Measurements from ENCODE around the gene DCTN2.
"Not testable (repeated sequence)": the region's sequence is repeated elsewhere in the genome, so short reads cannot be mapped to it uniquely, and the experiment has no call there.

The DCTN2 gene

DNA sequence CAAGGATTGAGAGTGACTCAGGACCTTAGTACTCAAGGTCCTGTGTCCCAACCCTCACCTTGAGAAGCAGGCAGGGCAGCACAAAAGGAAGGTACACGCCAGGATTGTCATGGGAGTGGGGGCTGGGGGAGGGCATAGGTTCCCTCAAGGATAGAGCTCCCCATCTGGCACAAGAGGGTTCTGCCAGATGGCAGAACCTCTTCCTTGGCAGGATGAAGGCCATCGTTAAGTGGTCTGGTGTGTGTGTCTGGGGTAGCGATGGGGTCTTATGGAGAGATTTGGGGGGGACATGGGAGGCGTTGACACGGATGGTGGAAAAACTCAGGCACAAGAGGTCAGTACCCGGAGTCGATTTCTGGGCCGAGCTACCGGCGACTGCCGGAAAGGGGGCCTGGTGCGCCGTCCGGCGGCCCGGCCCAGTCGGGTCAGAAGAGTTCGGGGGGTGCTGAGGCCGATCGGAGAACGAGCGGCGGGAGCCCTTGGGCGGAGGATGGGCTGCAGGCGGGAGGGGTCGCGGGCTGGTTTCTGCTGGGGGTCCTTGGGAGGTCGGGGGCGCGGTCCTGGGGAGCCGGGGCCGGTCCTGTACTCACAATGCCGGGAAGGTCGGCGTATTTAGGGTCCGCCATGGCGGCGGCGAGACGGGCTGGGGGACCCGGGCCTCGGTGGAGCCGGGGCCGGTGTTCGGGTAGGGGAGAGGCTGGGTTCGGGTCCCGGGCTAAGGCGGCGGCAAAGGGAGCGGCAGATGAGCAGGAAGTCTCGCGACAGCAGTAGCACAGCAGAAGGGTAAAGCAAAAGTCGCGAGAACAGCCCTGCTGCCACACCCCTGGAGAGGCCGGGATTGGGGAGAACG lies at the start of gene DCTN2:
TSS of gene DCTN2 (minus strand) at position 755 of the 850 bp plus-strand sequence. CDS start at position 626, 129 bp downstream.
- peak; percentile 95 for DNase-seq (ENCODE audit: low read depth)

DNA sequence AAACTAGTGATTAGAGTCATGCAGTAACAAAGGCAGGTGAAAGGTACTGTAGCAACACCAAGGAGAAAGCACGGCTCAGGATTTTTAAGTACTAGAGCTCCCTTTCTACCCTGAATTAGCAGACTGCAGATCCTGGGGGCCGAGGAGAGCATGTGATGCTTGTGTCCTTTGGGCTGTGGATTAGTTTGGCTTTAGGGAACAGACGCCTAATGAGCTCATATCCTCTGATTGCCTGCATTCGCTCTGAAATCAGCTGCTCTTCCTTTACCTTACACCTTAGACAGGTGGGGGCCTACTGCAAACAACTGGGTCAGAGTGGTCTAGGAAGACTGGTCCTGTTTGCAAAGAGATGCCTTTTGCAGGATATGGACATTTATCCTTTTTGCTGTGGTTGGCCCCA lies 46.2 kb upstream of the DCTN2 start:
- DNase-seq (ENCODE audit: low read depth), result no peak

DNA sequence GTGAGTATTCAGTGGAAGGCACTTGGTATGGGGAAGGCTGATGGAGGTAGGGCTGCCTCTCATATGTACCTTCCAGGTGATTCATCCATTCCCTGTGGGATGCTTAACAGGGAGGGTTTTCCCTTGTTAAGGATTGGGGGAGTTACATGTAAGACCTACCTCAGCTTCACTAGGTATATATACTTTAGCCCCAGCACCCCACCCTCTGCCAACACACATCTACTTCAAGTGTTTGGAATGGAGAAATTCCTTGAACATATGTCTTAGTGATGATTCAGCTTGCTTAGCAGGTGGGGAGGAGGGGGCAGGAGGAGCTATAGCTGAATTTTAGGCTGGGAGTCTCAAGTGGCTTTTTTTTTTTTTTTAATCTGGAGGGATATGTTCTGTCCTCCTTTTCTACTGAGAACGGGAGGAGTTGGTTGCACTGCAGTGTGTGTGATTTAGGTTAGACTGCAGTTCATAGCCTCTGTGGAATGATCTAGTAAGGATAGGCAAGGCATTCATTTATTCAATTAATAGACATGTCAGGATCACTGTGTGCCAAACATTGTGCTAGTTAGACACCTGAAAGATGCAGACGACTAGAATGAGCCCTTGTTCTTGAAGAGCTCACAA lies 45.7 kb upstream of the DCTN2 start:
- DNase-seq (ENCODE audit: low read depth), result no peak

DNA sequence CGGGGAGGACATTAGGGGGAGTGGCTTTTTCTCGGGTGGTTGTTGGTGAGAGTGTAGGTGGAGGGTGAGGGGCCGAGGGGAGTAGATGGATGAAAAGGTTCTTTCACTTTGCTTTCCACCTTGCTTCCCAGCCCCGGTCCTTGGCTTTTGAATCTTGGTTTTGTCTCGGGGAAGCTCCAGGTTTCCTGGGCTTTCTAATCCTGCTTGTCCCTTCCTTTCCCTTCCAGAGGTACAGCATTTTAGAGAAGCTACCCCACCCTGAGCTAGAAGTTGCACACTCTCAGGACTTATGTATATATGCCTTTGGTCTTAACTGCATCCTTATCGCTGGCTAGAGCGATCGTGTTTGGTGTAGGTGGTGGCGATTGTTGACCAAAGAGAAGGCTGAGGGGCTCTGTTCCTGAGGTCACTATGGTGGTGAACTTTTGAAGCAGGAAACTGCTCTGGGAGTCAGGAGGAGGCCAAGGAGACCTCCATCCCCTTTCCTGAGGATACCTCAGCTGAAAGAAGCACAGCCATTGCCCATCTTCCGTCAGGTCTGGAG lies 44.9 kb upstream of the DCTN2 start:
- DNase-seq (ENCODE audit: low read depth), result no peak

DNA sequence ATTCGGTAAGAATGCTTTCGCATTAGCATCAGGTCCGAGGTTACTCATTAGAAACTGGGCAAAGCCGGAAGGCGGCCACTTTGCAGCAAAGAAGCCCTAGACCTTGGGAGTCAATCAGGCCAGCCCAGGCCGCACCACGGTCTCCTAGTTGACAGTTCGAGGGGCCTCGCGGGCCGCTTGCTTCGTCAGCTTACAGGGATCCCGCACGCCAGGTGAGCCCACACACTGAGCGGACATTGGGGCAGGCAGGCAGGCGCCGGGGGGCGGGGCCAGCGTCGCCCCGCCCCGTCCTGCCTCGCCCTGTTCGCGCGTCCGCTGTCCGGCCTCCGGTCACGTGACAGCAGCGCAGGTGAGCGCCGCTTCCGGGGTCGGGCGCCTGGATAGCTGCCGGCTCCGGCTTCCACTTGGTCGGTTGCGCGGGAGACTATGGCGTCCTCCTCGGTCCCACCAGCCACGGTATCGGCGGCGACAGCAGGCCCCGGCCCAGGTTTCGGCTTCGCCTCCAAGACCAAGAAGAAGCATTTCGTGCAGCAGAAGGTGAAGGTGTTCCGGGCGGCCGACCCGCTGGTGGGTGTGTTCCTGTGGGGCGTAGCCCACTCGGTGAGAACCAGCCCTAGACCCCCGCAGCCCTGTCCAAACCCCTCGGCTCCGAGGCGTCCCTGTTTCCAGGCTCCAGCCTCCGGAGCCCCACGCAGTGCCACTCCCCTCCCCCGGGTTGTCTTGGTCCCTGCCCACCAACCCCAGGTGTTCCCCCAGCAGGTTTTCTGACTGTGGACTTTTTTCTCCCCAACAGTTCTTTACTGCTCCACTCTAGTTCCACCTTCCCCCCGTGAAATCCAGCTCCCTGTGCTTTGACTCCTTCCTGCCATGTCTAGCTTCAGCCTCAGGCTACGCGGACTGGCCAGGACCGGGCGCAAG lies 44.1 kb upstream of the DCTN2 start, which contains the start of gene PIP4K2C:
TSS of gene PIP4K2C (plus strand) at position 329 of the 918 bp plus-strand sequence. CDS start at position 427, 98 bp downstream.
- DNase-seq (ENCODE audit: low read depth), result no peak

DNA sequence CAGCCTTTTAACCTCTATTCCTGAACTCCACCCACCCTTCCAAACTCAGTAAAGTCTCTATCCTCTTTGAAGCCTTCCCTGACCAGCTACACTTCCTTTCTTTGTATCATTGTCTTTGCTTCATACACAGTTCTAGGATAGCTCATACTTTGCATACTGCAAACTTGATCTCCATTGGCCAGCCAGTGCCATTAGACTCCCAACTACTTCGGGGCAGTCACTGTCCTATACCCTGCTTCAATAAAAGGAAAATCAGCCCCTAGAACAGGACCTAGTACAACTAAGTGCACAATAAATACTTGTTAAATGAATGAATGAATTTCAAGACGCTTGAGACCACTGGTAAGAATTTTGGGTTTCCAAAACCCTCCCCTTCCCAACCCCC lies 43.5 kb upstream of the DCTN2 start:
- DNase-seq (ENCODE audit: low read depth), result no peak

DNA sequence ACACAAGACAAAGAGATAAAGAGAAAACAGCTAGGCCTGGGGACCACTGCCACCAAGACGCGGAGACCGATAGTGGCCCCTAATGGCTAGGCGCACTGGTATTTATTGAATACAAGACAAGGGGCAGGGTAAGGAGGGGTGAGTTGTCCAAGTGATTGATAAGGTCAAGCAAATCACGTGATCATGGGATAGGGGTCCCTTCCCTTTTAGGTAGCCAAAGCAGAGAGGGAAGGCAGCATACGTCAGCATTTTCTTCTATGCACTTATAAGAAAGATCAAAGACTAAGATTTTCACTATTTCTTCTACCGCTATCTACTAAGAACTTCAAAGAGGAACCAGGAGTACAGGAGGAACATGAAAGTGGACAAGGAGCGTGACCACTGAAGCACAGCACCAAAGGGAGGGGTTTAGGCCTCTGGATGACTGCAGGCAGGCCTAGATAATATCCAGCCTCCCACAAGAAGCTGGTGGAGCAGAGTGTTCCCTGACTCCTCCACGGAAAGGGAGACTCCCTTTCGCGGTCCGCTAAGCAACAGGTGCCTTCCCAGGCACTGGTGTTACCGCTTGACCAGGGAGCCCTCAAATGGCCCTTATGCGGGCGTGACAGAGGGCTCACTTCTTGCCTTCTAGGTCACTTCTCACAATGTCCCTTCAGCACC lies 42.1 kb upstream of the DCTN2 start:
- DNase-seq (ENCODE audit: low read depth), result not testable (repeated sequence)

DNA sequence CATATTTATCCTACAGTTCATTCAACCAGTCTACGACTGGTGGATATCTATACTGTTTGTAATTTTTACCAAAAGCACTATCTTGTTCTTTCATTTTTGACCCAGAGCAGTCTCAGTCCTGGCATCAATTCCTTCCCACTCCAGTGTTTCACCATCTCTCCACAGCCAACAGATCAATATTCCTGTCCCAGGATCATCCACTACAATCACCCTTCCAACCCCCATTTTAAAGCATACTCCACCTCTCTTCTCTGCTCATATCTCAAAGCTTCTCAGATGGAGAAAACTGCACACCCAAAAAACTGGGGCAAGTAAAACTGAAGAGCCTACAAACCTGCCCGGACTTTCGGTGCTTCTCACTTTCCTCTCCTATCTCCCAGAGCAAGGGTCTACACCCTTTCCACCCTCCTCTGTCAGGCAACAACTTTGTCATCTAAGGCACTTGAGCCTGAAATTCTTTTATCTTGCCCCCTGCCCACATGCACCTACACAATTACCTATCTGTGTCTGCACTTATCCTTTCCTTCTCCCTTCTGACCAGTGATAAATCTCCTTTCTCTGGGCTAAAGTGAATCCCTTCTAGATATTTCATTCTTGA lies 39.9 kb upstream of the DCTN2 start:
- DNase-seq (ENCODE audit: low read depth), result no peak

DNA sequence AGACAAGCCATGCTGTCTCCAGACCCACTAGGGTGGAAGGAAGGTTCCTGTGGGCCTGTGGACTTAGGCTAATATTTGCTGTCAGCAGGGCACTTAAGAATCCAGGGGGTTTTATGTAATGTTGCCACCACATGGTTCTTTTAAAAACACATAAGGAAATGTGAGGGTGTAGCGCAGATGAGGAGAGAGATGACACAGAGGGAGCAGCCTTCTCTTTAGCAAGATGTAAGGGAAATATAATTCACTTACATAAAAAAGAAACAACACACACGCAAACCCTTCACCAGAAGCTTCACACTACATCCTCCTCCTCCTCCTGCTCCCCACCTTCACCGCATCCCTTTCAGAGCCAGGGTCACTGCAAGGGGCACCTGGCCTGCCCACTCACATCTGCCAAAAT lies 39.1 kb upstream of the DCTN2 start:
- DNase-seq (ENCODE audit: low read depth), result no peak

DNA sequence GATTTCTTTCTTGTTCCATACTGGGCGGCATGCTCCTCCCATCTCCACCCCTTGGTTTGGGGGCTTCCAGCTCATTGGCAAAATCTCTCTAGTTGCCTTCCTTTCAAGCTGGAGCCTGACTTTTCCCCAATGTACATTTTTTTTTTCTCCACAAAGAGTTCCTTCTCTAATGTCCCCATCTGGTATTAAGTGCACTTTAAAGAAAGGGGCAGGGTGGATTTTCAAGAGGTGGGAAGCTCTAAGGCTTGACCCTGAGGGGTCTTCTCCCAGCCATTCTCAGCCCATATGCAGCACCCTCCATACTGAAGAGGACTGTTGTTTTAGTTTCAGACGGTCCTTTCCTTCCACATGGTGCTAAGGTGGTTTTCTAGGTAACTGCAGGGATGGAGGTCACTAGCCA lies 38.2 kb upstream of the DCTN2 start:
- no peak for DNase-seq (ENCODE audit: low read depth)

DNA sequence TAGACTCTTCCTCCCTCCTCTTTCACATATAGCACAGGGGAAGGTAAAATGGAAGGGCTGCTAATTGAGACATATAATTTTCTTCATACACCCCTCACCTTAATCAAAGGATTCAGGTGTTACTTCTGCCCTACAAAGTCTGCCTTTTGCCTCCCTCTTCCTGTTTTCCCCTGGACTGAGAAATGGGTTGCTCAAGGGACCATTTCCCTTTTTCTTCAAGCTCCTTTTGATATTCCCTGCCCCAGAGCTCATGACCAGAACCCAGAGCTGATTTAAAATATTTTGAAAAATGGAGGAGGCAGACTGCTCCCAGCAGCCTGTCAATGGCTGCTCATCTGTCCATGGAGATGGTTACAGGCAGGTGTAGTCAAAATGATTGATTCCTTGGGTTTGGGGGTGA lies 37.7 kb upstream of the DCTN2 start:
- no peak for DNase-seq (ENCODE audit: low read depth)

DNA sequence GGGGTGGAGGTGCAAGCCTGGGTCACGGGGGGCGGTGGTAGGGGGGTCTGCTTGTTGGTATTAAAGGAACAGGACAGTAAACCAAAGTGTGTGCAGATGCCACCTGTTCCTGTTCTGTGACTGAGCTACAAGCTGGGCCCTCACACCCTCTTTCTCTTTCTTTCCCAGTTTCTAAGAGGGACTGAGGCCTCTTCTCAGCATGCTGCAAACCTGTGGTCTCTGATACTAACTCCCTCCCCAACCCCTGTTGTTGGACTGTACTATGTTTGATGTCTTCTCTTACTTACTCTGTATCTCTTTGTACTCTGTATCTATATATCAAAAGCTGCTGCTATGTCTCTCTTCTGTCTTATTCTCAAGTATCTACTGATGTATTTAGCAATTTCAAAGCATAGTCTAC lies 37.1 kb upstream of the DCTN2 start:
- DNase-seq (ENCODE audit: low read depth), result no peak

DNA sequence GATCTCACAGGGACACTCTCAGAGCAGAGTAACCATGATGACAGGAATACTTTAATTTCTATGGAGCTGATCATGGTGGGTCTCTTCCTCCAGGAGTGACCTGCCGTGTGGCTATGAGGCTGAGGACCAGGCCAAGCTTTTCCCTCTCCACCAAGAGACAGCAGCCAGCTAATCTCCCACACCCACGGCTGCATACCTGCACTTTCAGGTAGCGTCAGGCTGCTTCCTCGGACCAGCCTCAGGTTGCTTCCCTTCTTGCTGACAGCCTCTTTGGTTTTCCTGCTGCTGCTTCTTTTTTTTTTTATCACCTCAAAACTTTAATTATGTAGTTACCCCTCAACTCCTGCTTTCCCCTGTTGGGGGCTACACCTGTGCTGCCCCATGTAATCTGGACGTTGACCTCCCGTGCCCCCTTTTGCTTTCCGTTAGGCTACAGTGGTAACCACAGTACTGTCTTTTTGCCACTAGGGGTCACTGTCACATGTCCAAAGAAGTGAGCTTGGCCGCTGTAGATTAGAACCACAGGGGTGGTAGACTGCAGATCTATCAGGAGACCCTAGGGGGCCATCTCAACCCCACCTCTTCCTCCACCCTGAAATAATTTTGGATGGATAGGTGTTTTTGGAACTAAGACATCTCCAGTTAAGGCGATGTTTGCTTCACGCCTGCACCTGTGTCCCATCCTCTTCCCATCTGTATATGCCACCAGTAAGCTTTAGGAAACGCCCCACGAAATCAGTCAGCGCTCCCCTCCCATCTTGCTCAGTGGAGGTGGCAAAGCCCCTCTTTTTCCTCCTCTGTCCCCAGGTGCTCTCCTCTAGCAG lies 36.2 kb upstream of the DCTN2 start:
- peak; percentile 82 for DNase-seq (ENCODE audit: low read depth)

DNA sequence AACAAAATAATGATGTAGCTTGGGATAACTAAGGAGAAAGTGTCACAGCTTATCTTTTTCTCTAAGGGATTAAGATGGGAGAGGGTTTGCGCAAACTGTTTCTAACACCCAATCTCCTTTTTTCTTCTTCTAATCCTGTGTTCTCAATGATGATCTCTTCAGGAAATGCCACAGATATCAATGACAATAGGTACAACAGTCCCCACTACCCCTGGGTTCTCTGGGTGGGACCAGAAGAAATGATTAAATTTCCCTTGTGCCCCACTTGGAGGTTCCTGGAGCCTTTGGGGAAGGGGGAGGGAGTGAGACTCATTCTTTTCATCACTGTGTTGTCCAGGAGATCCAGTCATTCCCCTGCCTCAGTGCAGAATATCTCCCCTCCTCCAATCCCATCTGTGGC lies 35.4 kb upstream of the DCTN2 start:
- DNase-seq (ENCODE audit: low read depth), result no peak

DNA sequence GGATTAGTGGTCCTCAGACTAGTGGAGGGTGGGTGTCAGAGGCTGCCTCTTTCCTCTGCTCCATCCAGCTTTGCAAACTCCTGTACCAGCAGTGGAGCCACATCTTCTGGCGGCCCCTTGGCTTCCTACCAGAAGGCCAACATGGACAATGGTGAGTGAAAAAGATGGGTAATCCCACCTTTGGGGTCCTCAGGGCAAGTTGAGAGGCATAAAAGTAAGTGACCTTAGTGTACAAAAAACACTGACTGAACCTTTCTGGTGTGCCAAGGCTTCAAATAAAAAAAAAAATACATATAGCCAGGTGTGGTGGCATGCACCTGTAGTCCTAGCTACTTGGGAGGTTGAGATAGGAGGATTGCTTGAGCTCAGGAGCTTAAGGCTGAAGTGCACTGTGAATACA lies 34.8 kb upstream of the DCTN2 start:
- no peak for DNase-seq (ENCODE audit: low read depth)

DNA sequence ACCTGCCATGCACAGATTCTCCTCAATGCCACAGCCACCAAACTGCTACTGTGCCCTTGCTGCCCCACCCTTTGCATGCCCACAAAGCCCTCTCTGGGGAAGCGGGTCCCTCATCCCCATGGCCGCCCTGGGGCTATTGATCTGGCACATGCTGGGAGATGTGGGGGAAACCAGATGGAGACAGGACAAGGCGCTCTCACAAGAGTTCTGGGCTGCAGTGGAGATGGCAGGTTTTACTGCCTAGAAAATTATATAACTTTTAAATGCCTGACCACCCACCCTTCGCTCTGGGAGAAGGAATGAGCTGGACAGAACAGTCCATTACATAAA lies 33.4 kb upstream of the DCTN2 start:
- no peak for DNase-seq (ENCODE audit: low read depth)

DNA sequence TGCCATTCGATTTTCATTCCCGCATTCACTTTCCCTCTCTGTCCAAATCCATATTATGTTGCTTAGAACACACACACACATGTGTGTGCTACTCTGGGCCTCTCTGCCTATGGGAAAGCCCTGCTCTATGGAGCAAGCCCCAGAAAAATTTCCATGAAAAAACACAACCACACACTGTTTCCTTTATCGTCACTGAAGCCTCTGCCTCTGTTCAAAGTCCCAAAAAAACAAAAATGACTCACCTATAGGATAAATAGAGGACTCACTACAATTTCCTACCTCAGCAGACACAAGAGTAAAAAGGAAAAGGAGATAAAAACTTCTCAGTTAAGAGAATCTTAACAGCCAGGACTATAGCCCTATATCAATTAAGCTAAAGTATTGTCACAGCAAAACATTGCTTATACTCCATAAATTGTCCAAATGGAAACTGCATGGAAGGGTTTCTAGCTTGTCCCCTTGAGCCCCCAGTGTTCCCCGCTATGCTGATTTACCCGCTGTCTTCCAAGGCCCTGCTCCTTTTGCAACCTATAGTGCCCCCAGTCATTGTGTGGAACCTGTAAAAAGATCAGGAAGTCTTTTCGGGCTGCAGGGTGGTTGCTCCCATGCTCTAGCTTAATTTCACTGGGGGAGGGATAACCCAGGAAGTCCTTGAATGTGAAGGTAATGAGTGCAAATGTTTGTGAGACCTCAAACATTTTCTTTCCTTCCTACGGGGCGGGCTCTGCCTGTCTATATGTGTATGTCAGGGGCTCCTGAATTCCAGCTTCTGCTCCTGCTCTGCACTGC lies 32.9 kb upstream of the DCTN2 start:
- no peak for DNase-seq (ENCODE audit: low read depth)

DNA sequence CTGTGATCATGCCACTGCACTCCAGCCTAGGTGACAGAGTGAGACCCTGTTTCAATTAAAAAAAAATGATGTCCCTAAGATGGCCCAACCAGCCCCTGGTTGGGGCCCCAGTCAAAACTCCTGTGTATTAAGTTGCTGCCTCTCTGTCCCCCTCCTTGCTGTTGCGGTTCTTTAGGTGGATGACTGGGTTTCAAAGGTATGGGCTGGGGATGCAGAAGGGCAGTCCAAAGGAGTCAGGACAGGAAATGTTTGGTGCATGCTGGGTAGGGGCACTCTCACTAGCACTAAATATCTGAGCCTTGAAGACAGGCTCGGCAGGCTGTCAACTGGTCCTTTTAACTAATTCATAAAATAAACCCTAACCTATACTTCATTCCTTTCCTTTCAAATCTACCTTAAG lies 32.0 kb upstream of the DCTN2 start:
- no peak for DNase-seq (ENCODE audit: low read depth)

DNA sequence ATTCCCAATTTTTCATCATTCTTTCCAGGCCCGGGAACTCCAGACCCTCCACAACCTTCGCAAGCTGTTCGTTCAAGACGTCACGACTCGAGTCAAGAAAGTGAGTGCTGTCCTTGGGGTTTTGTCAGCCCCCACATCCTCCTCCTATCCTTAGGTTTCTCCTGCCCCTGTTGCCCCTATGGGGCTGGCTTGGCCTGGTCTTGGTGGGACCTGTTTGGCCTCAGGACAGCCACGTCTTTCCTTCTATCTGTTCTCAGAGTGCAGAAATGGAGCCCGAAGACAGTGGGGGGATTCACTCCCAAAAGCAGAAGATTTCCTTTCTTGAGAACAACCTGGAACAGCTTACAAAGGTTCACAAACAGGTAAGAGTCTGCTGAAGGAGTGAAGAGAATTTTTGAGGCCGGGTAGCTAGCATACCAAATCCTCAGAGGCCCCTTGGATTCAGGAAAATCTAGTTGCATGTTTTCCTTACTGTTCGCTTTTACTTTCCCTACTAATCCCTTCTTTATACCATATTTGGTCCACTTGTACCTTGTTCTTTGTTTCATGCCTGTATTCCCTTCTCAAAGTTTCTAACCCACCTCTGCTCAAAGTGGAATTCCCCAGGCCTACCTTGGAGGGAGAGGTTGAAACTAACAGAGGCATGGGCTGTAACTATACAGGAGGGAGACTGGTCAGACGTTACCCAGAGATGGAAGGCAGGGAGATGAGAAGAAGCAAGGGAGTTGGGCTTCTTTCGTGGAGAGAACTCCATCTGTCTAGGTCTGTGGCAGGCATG lies 31.2 kb upstream of the DCTN2 start:
- DNase-seq (ENCODE audit: low read depth), result no peak

Data from fibroblast of the conjunctiva (primary cell).